ENCODE data around the gene CGNL1. TPM values are rescaled to one million over a fixed set of nuclear protein-coding genes. Genes with fewer than 3 reads are reported as not detected.
A peak's percentile ranks its signal among the peaks of the same experiment; 100 is the strongest.

CGNL1 gene
- total RNA-seq, 1 donor, result 0.90 TPM

GRCh38 chr15:57476533-57476975 lies 100.2 kb downstream of the CGNL1 start:
- peak; percentile 71 for DNase-seq (ENCODE audit: low read depth)

DNA sequence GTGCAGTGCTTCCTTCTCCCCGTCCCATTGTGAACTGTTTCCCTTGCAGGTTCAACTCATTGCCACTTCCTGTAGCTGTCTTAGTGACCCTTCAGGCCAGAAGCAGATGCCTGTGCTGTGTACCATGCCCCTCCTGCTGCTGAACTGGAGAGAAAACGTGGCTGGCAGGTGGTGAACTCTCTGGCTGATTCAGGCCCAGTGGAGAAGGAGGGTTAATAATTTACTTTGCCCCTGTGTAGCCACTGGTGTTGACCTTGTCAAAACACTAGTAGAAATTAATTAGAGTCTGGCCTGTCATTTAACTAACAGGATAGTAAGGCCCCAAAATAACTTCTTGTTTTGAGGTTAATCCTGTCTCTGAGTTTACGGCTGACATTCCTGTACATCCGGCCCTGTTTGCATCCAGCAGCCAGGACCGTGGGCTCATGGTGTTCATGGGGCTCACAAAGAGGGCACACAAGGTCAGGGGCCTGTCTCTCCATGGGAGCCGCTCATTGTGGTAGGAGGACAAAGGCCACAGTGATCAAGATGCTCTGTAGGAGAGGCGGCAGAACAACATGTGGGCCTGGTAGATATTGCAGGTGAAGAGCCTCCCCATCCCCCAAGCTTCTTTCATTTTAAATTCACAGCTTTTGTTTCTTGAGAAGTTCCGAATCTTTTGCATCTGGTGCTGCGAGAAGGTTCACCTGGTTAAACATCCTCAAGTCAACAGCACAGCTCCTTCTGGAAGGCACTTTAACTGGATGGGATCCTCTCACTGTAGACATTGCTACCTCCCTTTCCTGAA lies 101.6 kb downstream of the CGNL1 start:
- no peak for DNase-seq (ENCODE audit: low read depth)
- no peak overlapping the region for H3K4me3 ChIP-seq (ENCODE audit: low read depth, low read length)
- TF ChIP-seq CTCF (IDR thresholded peaks at IDR 0.05; ENCODE audit: insufficient read depth, low read length), result no peak

More at GRCh38 chr15:57476533-57476975, 100.2 kb downstream of the CGNL1 start:
- no peak overlapping the region for H3K4me3 ChIP-seq (ENCODE audit: low read depth, low read length)
- no peak for TF ChIP-seq CTCF (IDR thresholded peaks at IDR 0.05; ENCODE audit: insufficient read depth, low read length)

DNA sequence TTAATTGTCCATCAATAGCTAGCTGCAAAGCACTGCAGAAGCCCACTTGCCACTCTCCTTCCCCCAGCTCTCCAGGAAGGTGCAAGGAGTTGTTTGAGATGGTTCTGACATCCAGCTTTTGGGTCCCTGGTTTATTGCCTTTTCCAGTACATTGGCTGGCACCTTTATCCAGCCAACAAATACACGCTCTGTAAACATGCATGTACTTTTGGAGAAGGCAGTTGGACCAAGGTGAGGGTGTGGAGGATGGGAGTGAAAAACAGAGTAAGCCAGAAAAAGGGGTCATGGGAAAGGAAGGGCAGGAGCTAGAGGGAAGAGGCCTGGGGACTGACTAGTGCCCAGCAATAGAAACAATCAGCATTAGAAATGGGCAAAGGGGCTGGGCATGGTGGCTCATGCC lies 102.7 kb downstream of the CGNL1 start:
- TF ChIP-seq CTCF (IDR thresholded peaks at IDR 0.05; ENCODE audit: insufficient read depth, low read length), result no peak
- DNase-seq (ENCODE audit: low read depth), result no peak
- H3K4me3 ChIP-seq (ENCODE audit: low read depth, low read length), result no peak overlapping the region

DNA sequence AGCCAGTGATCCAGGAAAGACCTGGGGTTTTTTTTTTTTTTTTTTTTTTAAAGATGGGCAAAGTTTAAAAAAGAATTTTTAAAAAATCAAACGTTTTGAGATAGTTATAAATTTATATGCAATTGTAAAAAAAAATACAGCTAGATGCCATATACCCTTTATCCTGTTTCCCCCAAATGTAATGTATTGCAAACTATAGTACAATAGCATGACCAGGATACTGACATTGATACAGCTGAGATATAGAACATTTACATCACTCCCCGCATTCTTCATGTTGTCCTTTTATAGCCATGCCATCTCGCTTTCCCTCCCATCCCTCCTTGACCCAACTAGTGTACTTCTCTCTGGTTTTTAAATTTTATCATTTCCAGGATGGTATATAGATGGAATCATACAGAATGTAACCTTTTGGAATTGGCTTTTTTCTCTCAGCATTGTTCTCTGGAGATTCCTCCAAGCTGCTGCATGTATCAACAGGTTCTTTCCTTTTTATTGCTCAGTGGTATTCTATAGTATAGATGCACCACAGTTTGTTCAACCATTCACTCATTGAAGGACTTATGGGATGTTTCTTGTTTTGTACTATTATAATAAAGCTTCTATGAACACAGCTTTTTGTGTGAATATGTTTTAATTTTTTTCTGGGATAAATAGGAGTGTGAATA lies 104.9 kb downstream of the CGNL1 start:
- no peak overlapping the region for H3K4me3 ChIP-seq (ENCODE audit: low read depth, low read length)
- no peak for DNase-seq (ENCODE audit: low read depth)
- TF ChIP-seq CTCF (IDR thresholded peaks at IDR 0.05; ENCODE audit: insufficient read depth, low read length), result no peak

- TF ChIP-seq CTCF (IDR thresholded peaks at IDR 0.05; ENCODE audit: insufficient read depth, low read length), result no peak
- no peak overlapping the region for H3K4me3 ChIP-seq (ENCODE audit: low read depth, low read length)
- peak; percentile 80 for DNase-seq (ENCODE audit: low read depth)
Observed at GRCh38 chr15:57485869-57486268, 109.6 kb downstream of the CGNL1 start.

DNA sequence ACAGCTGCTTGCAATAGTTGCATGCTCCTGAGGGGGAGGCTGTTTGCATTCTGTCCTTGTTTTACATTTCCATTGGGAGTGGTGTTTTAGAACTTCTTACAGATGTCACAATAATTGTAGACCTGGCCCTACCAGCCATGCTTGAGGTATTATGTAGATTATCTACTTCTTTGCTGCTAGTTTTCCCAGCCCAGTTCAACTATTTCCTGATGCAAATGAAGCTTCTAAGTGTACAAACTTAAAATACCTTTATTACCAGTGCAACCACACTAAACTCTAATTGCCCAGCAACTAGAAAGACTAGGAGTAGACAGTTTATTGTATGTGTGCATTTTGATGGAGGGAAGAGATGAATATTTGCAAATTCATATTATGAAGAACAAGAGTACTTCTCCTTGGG lies 110.5 kb downstream of the CGNL1 start:
- TF ChIP-seq CTCF (IDR thresholded peaks at IDR 0.05; ENCODE audit: insufficient read depth, low read length), result no peak
- no peak for DNase-seq (ENCODE audit: low read depth)
- no peak overlapping the region for H3K4me3 ChIP-seq (ENCODE audit: low read depth, low read length)

All from fibroblast of the aortic adventitia (primary cell).